ENCODE results near the gene OAS2. TPM values are rescaled to one million over a fixed set of nuclear protein-coding genes. Genes with fewer than 3 reads are reported as not detected.

Gene OAS2
- total and polyA plus RNA-seq, 10 of the 15 experiments (the other 5 are each of a cell fraction or from before 2014, with no cell fraction given), result 32.4 to 290 (median 90.2) TPM

- TF ChIP-seq NR2C2 (IDR thresholded peaks at IDR 0.05; ENCODE audit: borderline replicate concordance, control insufficient read depth, insufficient read length, low read depth) (no peak), EP300 (IDR thresholded peaks at IDR 0.05; ENCODE audit: borderline replicate concordance in 1 of 2, control insufficient read depth in 1 of 2, low read depth in 2 of 2, low read length in 2 of 2) (peak in 1 of 2 experiments; percentile 59; a peak in 1 of 4 replicates), NFYB (IDR thresholded peaks at IDR 0.05; ENCODE audit: insufficient read depth, low read depth, low read length) (no peak), RELA (IDR thresholded peaks at IDR 0.05; ENCODE audit: borderline replicate concordance, partially characterized antibody) (peak; percentile 43), LARP7 (IDR thresholded peaks at IDR 0.05) (peak; percentile 31; the same call in 1 of the 2 replicates), IKZF2 (IDR thresholded peaks at IDR 0.05) (peak; percentile 86 to 90), DPF2 (IDR thresholded peaks at IDR 0.05) (peak; percentile 83), POLR2AphosphoS5 (IDR thresholded peaks at IDR 0.05; ENCODE audit: low read length) (no peak), MAX (IDR thresholded peaks at IDR 0.05; ENCODE audit: low read depth, low read length) (0 out of 2 replicates have a peak, but pooled peaks have one; percentile 50), NKRF (conservative IDR thresholded peaks at IDR 0.05) (peak; percentile 17; the same call in 1 of the 2 replicates), ETV6 (conservative IDR thresholded peaks at IDR 0.05 in 1 of 2, IDR thresholded peaks at IDR 0.05 in 1 of 2; ENCODE audit: borderline replicate concordance in 1 of 2, low read depth in 1 of 2) (peak in 1 of 2 experiments; percentile 84; a peak in 2 of 4 replicates), STAT3 (IDR thresholded peaks at IDR 0.05; ENCODE audit: low read depth, low read length) (0 out of 2 replicates have a peak, but pooled peaks have one; percentile 57), KLF5 (IDR thresholded peaks at IDR 0.05; ENCODE audit: partially characterized antibody) (no peak), E2F4 (IDR thresholded peaks at IDR 0.05; ENCODE audit: low read depth, low read length) (no peak), CHD1 (IDR thresholded peaks at IDR 0.05; ENCODE audit: low read depth, low read length) (peak; percentile 79; the same call in 1 of the 2 replicates), RFX5 (IDR thresholded peaks at IDR 0.05; ENCODE audit: low read depth, low read length) (0 out of 2 replicates have a peak, but pooled peaks have one; percentile 28), ZSCAN29 (IDR thresholded peaks at IDR 0.05) (no peak), ATF3 (IDR thresholded peaks at IDR 0.05; ENCODE audit: borderline replicate concordance, extremely low read depth, low read depth, low read length) (no peak), MTA2 (IDR thresholded peaks at IDR 0.05; ENCODE audit: low read depth) (peak; percentile 49; the same call in 1 of the 2 replicates), RELB (IDR thresholded peaks at IDR 0.05; ENCODE audit: low read depth) (peak; percentile 85), CHD2 (IDR thresholded peaks at IDR 0.05; ENCODE audit: borderline replicate concordance, low read depth, low read length) (peak; percentile 45; the same call in 1 of the 2 replicates), RUNX3 (IDR thresholded peaks at IDR 0.05; ENCODE audit: low read length) (peak; percentile 48), EED (IDR thresholded peaks at IDR 0.05; ENCODE audit: low read depth) (peak; percentile 89), SPI1 (IDR thresholded peaks at IDR 0.05; ENCODE audit: borderline replicate concordance, insufficient read depth, low read depth, low read length) (peak; percentile 96), NFXL1 (IDR thresholded peaks at IDR 0.05; ENCODE audit: borderline replicate concordance) (0 out of 2 replicates have a peak, but pooled peaks have one; percentile 40)
Observed at GRCh38 chr12:112939761-112940381, 38.4 kb upstream of the OAS2 start (continued).
